HuH-7.5 (cell line): ENCODE data around the gene ZBTB37.
"Not testable (repeated sequence)": the region's sequence is repeated elsewhere in the genome, so short reads cannot be mapped to it uniquely, and the experiment has no call there.

Experiments
- DNase-seq: peaks from one replicate; pipeline ENCODE4 v3.0.0; 2011; ENCODE audit warnings: low spot score

ZBTB37 gene

GRCh38 chr1:173868266-173869020 lies at the start of gene ZBTB37:
Gene ZBTB37, plus strand, starts transcription at chr1:173868380. Its CDS starts 1,846 bp downstream, at chr1:173870226.
- peak; percentile 61 for DNase-seq

- DNase-seq, result no peak
Observed at GRCh38 chr1:173818459-173818858, 49.7 kb upstream of the ZBTB37 start.

- DNase-seq, result no peak
Observed at GRCh38 chr1:173821680-173822079, 46.5 kb upstream of the ZBTB37 start.

GRCh38 chr1:173823781-173824314 lies 44.3 kb upstream of the ZBTB37 start:
- no peak for DNase-seq

GRCh38 chr1:173824315-173825081 lies 43.7 kb upstream of the ZBTB37 start, which contains the start of the genes CENPL and DARS2:
Gene CENPL, minus strand, starts transcription at chr1:173824883. Its CDS starts 13,584 bp downstream, at chr1:173811299.
Gene DARS2, plus strand, starts transcription at chr1:173824673. Its CDS starts 557 bp downstream, at chr1:173825230.
- peak; percentile 60 for DNase-seq

GRCh38 chr1:173827611-173828010 lies 40.6 kb upstream of the ZBTB37 start:
- no peak for DNase-seq

GRCh38 chr1:173832748-173833147 lies 35.4 kb upstream of the ZBTB37 start:
- no peak for DNase-seq

GRCh38 chr1:173852105-173852504 lies 16.1 kb upstream of the ZBTB37 start:
- no peak for DNase-seq

GRCh38 chr1:173853074-173853473 lies 15.1 kb upstream of the ZBTB37 start:
- no peak for DNase-seq

GRCh38 chr1:173856014-173856413 lies 12.2 kb upstream of the ZBTB37 start:
- no peak for DNase-seq

GRCh38 chr1:173856903-173857302 lies 11.3 kb upstream of the ZBTB37 start:
- no peak for DNase-seq

- no peak for DNase-seq
Observed at GRCh38 chr1:173857363-173857917, 10.7 kb upstream of the ZBTB37 start.

- not testable (repeated sequence) for DNase-seq
Observed at GRCh38 chr1:173859547-173859946, 8.6 kb upstream of the ZBTB37 start.

- DNase-seq, result no peak
Observed at GRCh38 chr1:173860065-173860464, 8.1 kb upstream of the ZBTB37 start.

- DNase-seq, result no peak
Observed at GRCh38 chr1:173861731-173862145, 6.4 kb upstream of the ZBTB37 start.

GRCh38 chr1:173862146-173862768 lies 5.9 kb upstream of the ZBTB37 start:
- DNase-seq, result not testable (repeated sequence)

GRCh38 chr1:173862769-173863223 lies 5.4 kb upstream of the ZBTB37 start:
- no peak for DNase-seq

GRCh38 chr1:173863224-173864161 lies 4.7 kb upstream of the ZBTB37 start:
- DNase-seq, result no peak

- no peak for DNase-seq
Observed at GRCh38 chr1:173864179-173864867, 3.9 kb upstream of the ZBTB37 start.
